Panc1 (cell line): ENCODE results near the gene SLAIN2.

Experiments
- CTCF ChIP-seq: fragments of 450-650 bp; IDR thresholded peaks from 2 replicates; pipeline ENCODE4 v1.5.1; 2017; ENCODE audit warnings: mild to moderate bottlenecking
- POLR2AphosphoS5 ChIP-seq: IDR thresholded peaks from 2 replicates; pipeline ENCODE4 v1.6.1; 2012; ENCODE audit warnings: mild to moderate bottlenecking, low read depth, low read length, moderate library complexity
- REST ChIP-seq, 2 experiments: IDR thresholded peaks; 2 replicates each; pipeline ENCODE4 v1.6.1; 2011 to 2012; ENCODE audit warnings: low read depth in 2 of 2, control low read depth in 1 of 2, low read length in 1 of 2, mild to moderate bottlenecking in 1 of 2, moderate library complexity in 1 of 2; ENCODE audit not compliant: insufficient read depth in 1 of 2
- TCF7L2 ChIP-seq: IDR thresholded peaks from 2 replicates; pipeline ENCODE4 v1.6.1; 2011; ENCODE audit warnings: mild to moderate bottlenecking, low read depth, low read length, inconsistent platforms

GRCh38 chr4:48329193-48329592 lies 12.1 kb upstream of the SLAIN2 start:
- TF ChIP-seq REST (IDR thresholded peaks at IDR 0.05; ENCODE audit: insufficient read depth in 1 of 2, low read depth in 2 of 2, low read length in 1 of 2) (no peak), CTCF (no peak), POLR2AphosphoS5 (no peak), TCF7L2 (no peak)
